DOHH2 (cell line): ENCODE measurements around the gene LIN52.

Experiments used
- H3F3A ChIP-seq: fragments of 200-600 bp; sonication (generic), shearing (Covaris generic); 2 replicates; pipeline ENCODE4 v1.6.0; 2016; ENCODE audit warnings: antibody characterized with exemption, mild to moderate bottlenecking; ENCODE audit not compliant: control insufficient read depth, insufficient read depth
- H3K27ac ChIP-seq: fragments of 200-600 bp; sonication (generic); 2 replicates; pipeline ENCODE4 v1.5.1; 2014; ENCODE audit warnings: low read depth, mild to moderate bottlenecking, low read length, moderate library complexity
- H3K27me3 ChIP-seq: fragments of 200-600 bp; sonication (generic); 2 replicates; pipeline ENCODE4 v1.6.1; 2014; ENCODE audit warnings: mild to moderate bottlenecking, low read length, mixed read lengths; ENCODE audit not compliant: control insufficient read depth
- H3K36me3 ChIP-seq: fragments of 200-600 bp; sonication (generic); 2 replicates; pipeline ENCODE4 v1.6.1; 2014; ENCODE audit warnings: mild to moderate bottlenecking, low read length, moderate library complexity, mixed read lengths; ENCODE audit not compliant: control insufficient read depth
- H3K4me1 ChIP-seq: fragments of 200-600 bp; sonication (generic); 2 replicates; pipeline ENCODE4 v1.6.1; 2014; ENCODE audit warnings: mild to moderate bottlenecking, low read length, mixed read lengths; ENCODE audit not compliant: control insufficient read depth
- H3K4me2 ChIP-seq: fragments of 200-600 bp; sonication (generic); 2 replicates; pipeline ENCODE4 v1.6.0; 2014; ENCODE audit warnings: mild to moderate bottlenecking, low read length, moderate library complexity
- H3K4me3 ChIP-seq: fragments of 200-600 bp; sonication (generic); 2 replicates; pipeline ENCODE4 v1.5.1; 2014; ENCODE audit warnings: mild to moderate bottlenecking, low read length, mixed read lengths
- H3K79me2 ChIP-seq: fragments of 200-600 bp; sonication (generic); 2 replicates; pipeline ENCODE4 v1.6.1; 2014; ENCODE audit warnings: mild to moderate bottlenecking, low read length, mixed read lengths; ENCODE audit not compliant: control insufficient read depth
- H3K9me2 ChIP-seq: fragments of 200-600 bp; sonication (generic); replicated peaks from 2 replicates; pipeline ENCODE4 v1.6.1; 2014; ENCODE audit warnings: mild to moderate bottlenecking, low read length, mixed read lengths; ENCODE audit not compliant: control insufficient read depth
- H3K9me3 ChIP-seq: fragments of 200-600 bp; sonication (generic); 2 replicates; pipeline ENCODE4 v1.6.1; 2014; ENCODE audit warnings: antibody characterized with exemption, low read length, mixed read lengths; ENCODE audit not compliant: control insufficient read depth, insufficient read depth
- H4K20me1 ChIP-seq: fragments of 200-600 bp; sonication (generic); 2 replicates; pipeline ENCODE4 v1.6.0; 2014; ENCODE audit warnings: low read depth, mild to moderate bottlenecking, antibody characterized with exemption, low read length, moderate library complexity; ENCODE audit not compliant: control insufficient read depth, insufficient read depth
- EZH2phosphoT487 ChIP-seq: fragments of 200-600 bp; sonication (generic); IDR thresholded peaks from 2 replicates; pipeline ENCODE4 v1.6.1; 2017; ENCODE audit warnings: borderline replicate concordance, mild to moderate bottlenecking, antibody characterized with exemption, low read length, moderate library complexity, mixed read lengths
- TF ChIP-seq, protein P1 (sequence below): fragments of 200-600 bp; sonication (generic); IDR thresholded peaks from one replicate; pipeline ENCODE4 v1.5.1; 2014; ENCODE audit warnings: antibody characterized with exemption, mild to moderate bottlenecking, low read depth, low read length; ENCODE audit not compliant: poor library complexity, severe bottlenecking

Gene LIN52

DNA sequence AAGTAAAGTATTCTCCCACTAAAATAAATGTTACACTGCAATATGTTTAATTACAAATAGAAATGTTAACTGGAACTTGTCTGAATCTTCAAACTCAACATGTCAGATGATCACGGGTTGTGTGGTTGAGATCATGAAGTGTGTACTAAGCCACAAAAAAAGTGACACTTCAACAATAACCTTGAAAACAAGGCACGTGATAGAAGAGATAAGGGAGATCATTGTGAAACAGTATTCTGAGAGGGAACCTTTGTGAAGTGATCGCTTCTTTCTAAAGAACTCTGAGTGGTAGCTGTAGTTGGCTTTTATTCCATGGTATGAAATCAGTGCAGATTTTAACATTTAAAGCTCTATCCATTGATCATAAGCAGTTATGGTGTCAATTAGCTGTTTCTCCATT, 60.0 kb downstream of the LIN52 start:
- H3K4me2 ChIP-seq, result no peak overlapping the region
- H3K27me3 ChIP-seq, result no peaks in the 10 kb centered on the region

DNA sequence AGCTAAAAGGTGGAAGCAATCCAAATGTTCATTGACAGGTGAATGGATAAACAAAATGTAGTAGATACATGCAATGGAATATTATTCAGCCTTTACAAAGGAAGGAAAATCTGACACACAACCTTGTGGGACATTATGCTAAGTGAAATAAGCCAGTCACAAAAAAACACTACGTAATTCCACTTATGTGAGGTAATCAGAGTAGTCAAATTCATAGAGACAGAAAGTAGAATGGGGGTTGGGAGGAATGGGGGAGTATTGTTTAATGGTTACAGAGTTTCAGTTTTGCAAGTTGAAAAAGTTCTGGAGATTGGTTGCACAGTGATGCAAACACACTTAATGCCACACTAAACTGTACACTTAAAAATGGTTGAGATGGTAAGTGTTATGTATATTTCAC, 62.8 kb downstream of the LIN52 start:
- no peaks in the 10 kb centered on the region for H3K36me3 ChIP-seq

More for the DNA sequence above, 60.0 kb downstream of the LIN52 start:
- Histone ChIP-seq H3F3A (no peaks in the 10 kb centered on the region), H4K20me1 (no peaks in the 10 kb centered on the region), H3K9me2 (no peaks in the 10 kb centered on the region), H3K79me2 (no peaks in the 10 kb centered on the region), H3K9me3 (no peaks in the 10 kb centered on the region), H3K27ac (no peak overlapping the region), H3K36me3 (no peaks in the 10 kb centered on the region), H3K4me3 (no peak overlapping the region), H3K4me1 (peaks cover 9% of the 10 kb centered on the region)
- TF ChIP-seq, protein P1, sequence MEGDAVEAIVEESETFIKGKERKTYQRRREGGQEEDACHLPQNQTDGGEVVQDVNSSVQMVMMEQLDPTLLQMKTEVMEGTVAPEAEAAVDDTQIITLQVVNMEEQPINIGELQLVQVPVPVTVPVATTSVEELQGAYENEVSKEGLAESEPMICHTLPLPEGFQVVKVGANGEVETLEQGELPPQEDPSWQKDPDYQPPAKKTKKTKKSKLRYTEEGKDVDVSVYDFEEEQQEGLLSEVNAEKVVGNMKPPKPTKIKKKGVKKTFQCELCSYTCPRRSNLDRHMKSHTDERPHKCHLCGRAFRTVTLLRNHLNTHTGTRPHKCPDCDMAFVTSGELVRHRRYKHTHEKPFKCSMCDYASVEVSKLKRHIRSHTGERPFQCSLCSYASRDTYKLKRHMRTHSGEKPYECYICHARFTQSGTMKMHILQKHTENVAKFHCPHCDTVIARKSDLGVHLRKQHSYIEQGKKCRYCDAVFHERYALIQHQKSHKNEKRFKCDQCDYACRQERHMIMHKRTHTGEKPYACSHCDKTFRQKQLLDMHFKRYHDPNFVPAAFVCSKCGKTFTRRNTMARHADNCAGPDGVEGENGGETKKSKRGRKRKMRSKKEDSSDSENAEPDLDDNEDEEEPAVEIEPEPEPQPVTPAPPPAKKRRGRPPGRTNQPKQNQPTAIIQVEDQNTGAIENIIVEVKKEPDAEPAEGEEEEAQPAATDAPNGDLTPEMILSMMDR, result no peak
- TF ChIP-seq EZH2phosphoT487, result no peak

DNA sequence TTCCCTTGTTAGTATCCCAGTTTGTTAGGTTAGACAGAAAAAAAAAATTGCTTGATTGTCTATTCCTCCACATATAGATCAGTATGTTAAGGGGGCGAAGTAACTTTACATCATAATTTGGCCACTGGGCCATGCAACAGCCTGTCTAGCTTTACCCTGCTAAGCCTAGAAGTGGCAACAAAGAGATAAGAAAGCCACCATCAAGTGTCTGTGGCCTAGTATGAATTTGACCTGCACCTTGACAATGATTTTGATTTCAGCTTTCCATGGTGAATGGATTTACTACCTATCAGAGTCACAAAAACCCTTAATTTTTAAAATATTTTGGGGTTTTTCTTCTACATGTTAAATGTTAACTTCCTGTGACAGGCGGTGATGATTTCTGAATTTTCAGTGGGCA, 63.9 kb downstream of the LIN52 start:
- Histone ChIP-seq H3K9me2 (no peaks in the 10 kb centered on the region), H3K27ac (no peak overlapping the region), H3K9me3 (no peaks in the 10 kb centered on the region), H3K4me2 (no peak overlapping the region), H3K79me2 (no peaks in the 10 kb centered on the region), H4K20me1 (no peaks in the 10 kb centered on the region), H3K4me1 (no peaks in the 10 kb centered on the region), H3F3A (no peaks in the 10 kb centered on the region), H3K4me3 (no peak overlapping the region), H3K36me3 (no peaks in the 10 kb centered on the region), H3K27me3 (no peaks in the 10 kb centered on the region)
- TF ChIP-seq, protein P1, result no peak
- TF ChIP-seq EZH2phosphoT487, result no peak

More for the DNA sequence above, 62.8 kb downstream of the LIN52 start:
- Histone ChIP-seq H4K20me1 (no peaks in the 10 kb centered on the region), H3K4me1 (no peaks in the 10 kb centered on the region), H3K9me2 (no peaks in the 10 kb centered on the region), H3K27ac (no peak overlapping the region), H3K4me3 (no peak overlapping the region), H3F3A (no peaks in the 10 kb centered on the region), H3K27me3 (no peaks in the 10 kb centered on the region), H3K4me2 (no peak overlapping the region), H3K79me2 (no peaks in the 10 kb centered on the region), H3K9me3 (no peaks in the 10 kb centered on the region)
- TF ChIP-seq EZH2phosphoT487, result no peak
- TF ChIP-seq, protein P1, result no peak

DNA sequence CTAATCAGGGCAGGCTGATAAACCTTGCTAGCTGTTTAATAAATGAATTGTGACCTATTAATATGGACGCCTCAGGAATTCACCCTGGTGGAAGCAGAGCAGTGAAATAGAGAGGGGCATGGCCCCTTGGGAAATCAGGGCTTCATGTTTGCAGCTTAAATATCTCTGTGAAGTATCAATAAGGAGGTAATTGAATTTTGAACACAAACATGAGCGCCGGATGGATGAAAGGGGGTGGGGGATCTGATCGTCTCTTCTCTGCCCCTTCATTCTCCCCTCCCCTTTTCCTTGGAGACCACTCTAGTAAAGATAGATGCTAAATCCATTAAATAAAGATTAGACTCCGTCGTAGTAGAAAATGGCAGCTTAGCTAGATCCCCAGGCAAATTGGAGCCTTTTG, 70.5 kb downstream of the LIN52 start:
- H3K4me2 ChIP-seq, result no peak overlapping the region
- H4K20me1 ChIP-seq, result no peaks in the 10 kb centered on the region
- no peak overlapping the region for H3K27ac ChIP-seq
- H3K79me2 ChIP-seq, result no peaks in the 10 kb centered on the region
- no peaks in the 10 kb centered on the region for H3K4me1 ChIP-seq
- no peaks in the 10 kb centered on the region for H3K9me3 ChIP-seq
- no peak for TF ChIP-seq EZH2phosphoT487
- TF ChIP-seq, protein P1, result no peak
- no peaks in the 10 kb centered on the region for H3K36me3 ChIP-seq
- no peaks in the 10 kb centered on the region for H3K9me2 ChIP-seq
- no peaks in the 10 kb centered on the region for H3F3A ChIP-seq
- no peak overlapping the region for H3K4me3 ChIP-seq
- H3K27me3 ChIP-seq, result no peaks in the 10 kb centered on the region
